Bronchial smooth muscle cell (primary cell): ENCODE data around the gene FOXJ1. TPM values are rescaled to one million over a fixed set of nuclear protein-coding genes. Genes with fewer than 3 reads are reported as not detected.

Experiments used
- total RNA-seq: library from RNA; depleted of rRNA; stranded (reverse); fragments of >200 nt; gene quantifications from 2 replicates; pipeline ENCODE4 v1.2.1, GENCODE V29; 2014

FOXJ1 gene
- total RNA-seq, result not detected in 2 replicates

GRCh38 chr17:76141212-76142038 lies at the start of gene FOXJ1:
Gene FOXJ1, minus strand, starts transcription at chr17:76141245. Its CDS starts 850 bp downstream, at chr17:76140395.

GRCh38 chr17:76103274-76104139 lies 37.5 kb downstream of the FOXJ1 start, which contains the start of gene EXOC7:
Gene EXOC7, minus strand, starts transcription at chr17:76103787. Its CDS starts 95 bp downstream, at chr17:76103692.

Other genes starting within 250 kb of the FOXJ1 start
- 8.7 and 12.3 TPM in 2 replicates for gene TRIM65, start 244.3 kb downstream of the FOXJ1 start, total RNA-seq
- 21.5 and 26.8 TPM in 2 replicates for gene MRPL38, start 236.4 kb downstream of the FOXJ1 start, total RNA-seq
- gene FBF1, start 200.2 kb downstream of the FOXJ1 start, total RNA-seq, result 9.8 and 16.6 TPM in 2 replicates
- 50.6 and 61.0 TPM in 2 replicates for gene ACOX1, start 162.1 kb downstream of the FOXJ1 start, total RNA-seq
- 13.1 and 21.3 TPM in 2 replicates for gene TEN1, start 162.0 kb downstream of the FOXJ1 start, total RNA-seq
- 1.4 and 3.0 TPM in 2 replicates for gene CDK3, start 140.4 kb downstream of the FOXJ1 start, total RNA-seq
- gene EVPL, start 113.9 kb downstream of the FOXJ1 start, total RNA-seq, result 0.09 and 0.16 TPM in 2 replicates
- gene SRP68, start 68.7 kb downstream of the FOXJ1 start, total RNA-seq, result 26.4 and 32.6 TPM in 2 replicates
- gene GALR2, start 66.5 kb downstream of the FOXJ1 start, total RNA-seq, result not detected in 2 replicates
- gene ZACN, start 62.1 kb downstream of the FOXJ1 start, total RNA-seq, result under 0.01 TPM in 1 of 2 replicates, not detected in the other
- 90.0 and 119 TPM in 2 replicates for gene EXOC7, start 37.5 kb downstream of the FOXJ1 start, total RNA-seq
- 0.32 and 0.34 TPM in 2 replicates for gene RNF157, start 99.2 kb upstream of the FOXJ1 start, total RNA-seq
- 1.5 and 1.9 TPM in 2 replicates for gene UBALD2, start 124.1 kb upstream of the FOXJ1 start, total RNA-seq
- gene QRICH2, start 167.0 kb upstream of the FOXJ1 start, total RNA-seq, result 3.0 and 5.5 TPM in 2 replicates
- 24.7 and 40.4 TPM in 2 replicates for gene PRPSAP1, start 212.7 kb upstream of the FOXJ1 start, total RNA-seq
- 18.4 and 24.6 TPM in 2 replicates for gene SPHK1, start 243.4 kb upstream of the FOXJ1 start, total RNA-seq